Type B pancreatic cell (in vitro differentiated cells): ENCODE results near the gene SURF4. TPM values are rescaled to one million over a fixed set of nuclear protein-coding genes. Genes with fewer than 3 reads are reported as not detected.
A peak's percentile ranks its signal among the peaks of the same experiment; 100 is the strongest.
"Not testable (repeated sequence)": the region's sequence is repeated elsewhere in the genome, so short reads cannot be mapped to it uniquely, and the experiment has no call there.

Experiments
- DNase-seq: peaks from one replicate; pipeline ENCODE4 v3.0.0; 2021; ENCODE audit warnings: mixed read lengths; ENCODE audit not compliant: unreplicated experiment; ENCODE audit errors: extremely low spot score
- H3K27ac Mint-ChIP-seq: 2 replicates; pipeline ENCODE4 v1.8.0; 2021; ENCODE audit warnings: mild to moderate bottlenecking, mixed read lengths
- H3K27me3 Mint-ChIP-seq: 2 replicates; pipeline ENCODE4 v1.8.0; 2021; ENCODE audit warnings: mixed read lengths
- H3K36me3 Mint-ChIP-seq: 2 replicates; pipeline ENCODE4 v1.8.0; 2021; ENCODE audit warnings: mixed read lengths
- H3K4me1 Mint-ChIP-seq: one replicate; pipeline ENCODE4 v1.8.0; 2021; ENCODE audit warnings: mixed read lengths; ENCODE audit not compliant: unreplicated experiment
- H3K4me3 Mint-ChIP-seq: 2 replicates; pipeline ENCODE4 v1.8.0; 2021; ENCODE audit warnings: mild to moderate bottlenecking, mixed read lengths
- H3K9me3 Mint-ChIP-seq: 2 replicates; pipeline ENCODE4 v1.8.0; 2021; ENCODE audit warnings: mixed read lengths
- CTCF ChIP-seq: fragments of 200-600 bp; sonication (generic); conservative IDR thresholded peaks from 2 replicates; pipeline ENCODE4 v1.5.0; 2021; ENCODE audit warnings: antibody characterized with exemption, mild to moderate bottlenecking
- total RNA-seq: library from RNA; stranded (reverse); gene quantifications from 2 replicates; pipeline ENCODE4 v1.2.1, GENCODE V29; 2021; ENCODE audit warnings: low replicate concordance

The SURF4 gene
- total RNA-seq, 1 donor from 2014 or later, result 173 TPM

- DNase-seq, result no peak
- H3K27ac Mint-ChIP-seq, result no peak overlapping the region
- no peak for TF ChIP-seq CTCF
- no peaks in the 10 kb centered on the region for H3K4me1 Mint-ChIP-seq
- H3K4me3 Mint-ChIP-seq, result no peak overlapping the region
- no peaks in the 10 kb centered on the region for H3K9me3 Mint-ChIP-seq
- H3K36me3 Mint-ChIP-seq, result no peaks in the 10 kb centered on the region
- peaks cover 10% of the 10 kb centered on the region for H3K27me3 Mint-ChIP-seq
Observed at GRCh38 chr9:133393399-133393798, 17.5 kb upstream of the SURF4 start.

- not testable (repeated sequence) for H3K27me3 Mint-ChIP-seq, H3K27ac Mint-ChIP-seq, H3K9me3 Mint-ChIP-seq, H3K4me1 Mint-ChIP-seq, H3K4me3 Mint-ChIP-seq, H3K36me3 Mint-ChIP-seq, DNase-seq
Observed at GRCh38 chr9:133392308-133392707, 16.4 kb upstream of the SURF4 start.

- H3K4me1 Mint-ChIP-seq, H3K27ac Mint-ChIP-seq, H3K27me3 Mint-ChIP-seq, DNase-seq, H3K4me3 Mint-ChIP-seq, H3K36me3 Mint-ChIP-seq, H3K9me3 Mint-ChIP-seq: not testable (repeated sequence)
Observed at GRCh38 chr9:133391449-133391848, 15.6 kb upstream of the SURF4 start.

GRCh38 chr9:133390713-133391112 lies 14.9 kb upstream of the SURF4 start:
- no peak overlapping the region for H3K27ac Mint-ChIP-seq
- H3K27me3 Mint-ChIP-seq, result peaks cover under 1% of the 10 kb centered on the region
- H3K4me3 Mint-ChIP-seq, result no peak overlapping the region
- TF ChIP-seq CTCF, result no peak
- no peak for DNase-seq
- H3K4me1 Mint-ChIP-seq, result no peaks in the 10 kb centered on the region
- H3K9me3 Mint-ChIP-seq, result no peaks in the 10 kb centered on the region
- no peaks in the 10 kb centered on the region for H3K36me3 Mint-ChIP-seq

- no peak overlapping the region for H3K27ac Mint-ChIP-seq
- no peak overlapping the region for H3K4me3 Mint-ChIP-seq
- no peaks in the 10 kb centered on the region for H3K9me3 Mint-ChIP-seq
- H3K4me1 Mint-ChIP-seq, result no peaks in the 10 kb centered on the region
- TF ChIP-seq CTCF, result no peak
- H3K27me3 Mint-ChIP-seq, result no peaks in the 10 kb centered on the region
- H3K36me3 Mint-ChIP-seq, result no peaks in the 10 kb centered on the region
- no peak for DNase-seq
Observed at GRCh38 chr9:133389562-133389961, 13.7 kb upstream of the SURF4 start.

GRCh38 chr9:133389025-133389557 lies 13.2 kb upstream of the SURF4 start:
- H3K36me3 Mint-ChIP-seq, result no peaks in the 10 kb centered on the region
- H3K27me3 Mint-ChIP-seq, result no peaks in the 10 kb centered on the region
- no peaks in the 10 kb centered on the region for H3K4me1 Mint-ChIP-seq
- H3K9me3 Mint-ChIP-seq, result no peaks in the 10 kb centered on the region
- H3K27ac Mint-ChIP-seq, result no peak overlapping the region
- H3K4me3 Mint-ChIP-seq, result no peak overlapping the region
- DNase-seq, result no peak
- no peak for TF ChIP-seq CTCF

GRCh38 chr9:133387680-133388079 lies 11.8 kb upstream of the SURF4 start:
- Mint-ChIP-seq H3K27ac (peak overlapping the region; percentile 32), H3K36me3 (no peaks in the 10 kb centered on the region), H3K4me1 (no peaks in the 10 kb centered on the region), H3K9me3 (no peaks in the 10 kb centered on the region), H3K4me3 (no peak overlapping the region), H3K27me3 (no peaks in the 10 kb centered on the region)
- DNase-seq, result no peak
- no peak for TF ChIP-seq CTCF
